HL-60 (cell line): Measurements from ENCODE around the gene LURAP1L.

Experiments used
- DNase-seq, 2 experiments: peaks; one replicate each; pipeline ENCODE4 v3.0.0-alpha.2; 2010 to 2020; ENCODE audit warnings: low read depth in 1 of 2, low spot score in 1 of 2
- H3K27ac ChIP-seq: fragments of 250-450 bp; sonication (Bioruptor Pico); replicated peaks from 2 replicates; pipeline ENCODE4 v1.5.1; 2020; ENCODE audit warnings: mild to moderate bottlenecking, moderate library complexity
- H3K27me3 ChIP-seq: fragments of 250-450 bp; sonication (Bioruptor Pico); 2 replicates; pipeline ENCODE4 v1.5.1; 2021; ENCODE audit warnings: mild to moderate bottlenecking, moderate library complexity; ENCODE audit not compliant: insufficient read depth, poor library complexity, severe bottlenecking
- H3K4me3 ChIP-seq: replicated peaks from 2 replicates; pipeline ENCODE4 v1.5.1; 2011; ENCODE audit warnings: mild to moderate bottlenecking, control low read depth, low read length; ENCODE audit not compliant: insufficient read depth
- GABPA ChIP-seq: IDR thresholded peaks from 2 replicates; pipeline ENCODE4 v1.6.1; 2012; ENCODE audit warnings: low read depth
- POLR2AphosphoS5 ChIP-seq: IDR thresholded peaks from 2 replicates; pipeline ENCODE4 v1.6.1; 2012; ENCODE audit warnings: low read depth
- REST ChIP-seq: IDR thresholded peaks from 2 replicates; pipeline ENCODE4 v1.6.1; 2012; ENCODE audit warnings: low read depth; ENCODE audit not compliant: insufficient replicate concordance
- SPI1 ChIP-seq: IDR thresholded peaks from 2 replicates; pipeline ENCODE4 v1.6.1; 2012; ENCODE audit warnings: low read depth, mild to moderate bottlenecking, borderline replicate concordance
- TF ChIP-seq, protein P1 (sequence below): IDR thresholded peaks from one replicate; pipeline ENCODE4 v1.5.1; 2011; ENCODE audit warnings: low read length, control low read depth, inconsistent platforms; ENCODE audit not compliant: insufficient read depth

Gene LURAP1L

DNA sequence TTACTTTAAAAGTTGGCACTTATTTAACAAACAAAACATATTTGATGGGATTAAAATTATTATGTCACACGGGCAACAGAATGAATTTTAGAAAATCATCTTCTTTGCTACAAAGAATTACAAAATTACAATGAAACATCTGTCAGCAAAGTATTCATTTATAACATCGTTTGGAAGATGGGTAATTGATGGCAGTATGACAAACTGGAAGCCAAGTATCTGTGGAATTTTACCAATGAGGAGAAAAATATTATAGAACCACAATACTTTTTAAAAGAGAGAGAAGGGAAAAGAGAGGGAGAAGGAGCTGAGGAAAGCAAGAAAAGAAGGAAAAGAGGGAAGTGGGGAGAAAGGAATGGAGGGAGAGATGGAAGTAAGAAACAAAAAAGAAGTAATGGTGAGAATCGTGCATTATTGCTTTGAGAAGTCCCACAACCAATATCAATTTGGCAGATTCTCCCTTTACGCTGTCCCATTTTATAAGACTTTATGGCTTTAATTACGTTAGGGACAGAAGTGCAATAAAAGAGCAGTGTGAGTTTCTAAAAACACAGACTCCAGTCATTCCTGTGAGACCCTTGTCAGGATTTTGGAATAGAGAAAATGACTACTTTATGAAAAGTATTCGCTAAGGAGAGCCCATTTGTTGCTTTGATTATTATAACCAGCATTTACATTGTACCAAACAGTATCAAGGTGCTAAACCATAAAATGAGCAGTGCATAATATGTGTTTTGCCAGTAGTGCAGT is 76.7 kb downstream of the LURAP1L start:
- TF ChIP-seq GABPA: no peak
- TF ChIP-seq, protein P1, sequence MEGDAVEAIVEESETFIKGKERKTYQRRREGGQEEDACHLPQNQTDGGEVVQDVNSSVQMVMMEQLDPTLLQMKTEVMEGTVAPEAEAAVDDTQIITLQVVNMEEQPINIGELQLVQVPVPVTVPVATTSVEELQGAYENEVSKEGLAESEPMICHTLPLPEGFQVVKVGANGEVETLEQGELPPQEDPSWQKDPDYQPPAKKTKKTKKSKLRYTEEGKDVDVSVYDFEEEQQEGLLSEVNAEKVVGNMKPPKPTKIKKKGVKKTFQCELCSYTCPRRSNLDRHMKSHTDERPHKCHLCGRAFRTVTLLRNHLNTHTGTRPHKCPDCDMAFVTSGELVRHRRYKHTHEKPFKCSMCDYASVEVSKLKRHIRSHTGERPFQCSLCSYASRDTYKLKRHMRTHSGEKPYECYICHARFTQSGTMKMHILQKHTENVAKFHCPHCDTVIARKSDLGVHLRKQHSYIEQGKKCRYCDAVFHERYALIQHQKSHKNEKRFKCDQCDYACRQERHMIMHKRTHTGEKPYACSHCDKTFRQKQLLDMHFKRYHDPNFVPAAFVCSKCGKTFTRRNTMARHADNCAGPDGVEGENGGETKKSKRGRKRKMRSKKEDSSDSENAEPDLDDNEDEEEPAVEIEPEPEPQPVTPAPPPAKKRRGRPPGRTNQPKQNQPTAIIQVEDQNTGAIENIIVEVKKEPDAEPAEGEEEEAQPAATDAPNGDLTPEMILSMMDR: no peak
- TF ChIP-seq SPI1: no peak
- no peaks in the 10 kb centered on the region for H3K27me3 ChIP-seq
- no peak overlapping the region for H3K4me3 ChIP-seq
- DNase-seq: no peak
- no peak overlapping the region for H3K27ac ChIP-seq

DNA sequence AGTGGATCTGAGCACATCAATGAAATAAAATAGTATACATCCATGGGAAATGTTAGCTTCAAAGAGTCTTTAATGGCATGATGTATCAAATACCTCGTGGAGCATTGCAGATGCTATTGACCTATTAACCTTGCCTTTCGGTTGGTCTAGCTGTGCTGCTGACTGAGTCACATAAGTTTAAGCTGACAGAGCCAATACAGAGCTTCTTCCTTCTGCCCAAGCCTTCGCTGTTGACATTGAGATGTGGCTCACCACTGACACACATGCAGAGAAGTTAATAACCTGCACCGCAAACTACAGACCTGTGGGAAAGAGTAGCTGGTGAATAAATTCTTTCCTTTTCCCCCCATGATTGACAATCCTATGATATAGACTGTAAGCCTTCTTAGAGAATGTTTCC is 78.2 kb downstream of the LURAP1L start:
- TF ChIP-seq SPI1 (no peak), POLR2AphosphoS5 (no peak), REST (no peak), GABPA (no peak)
- TF ChIP-seq, protein P1: no peak

DNA sequence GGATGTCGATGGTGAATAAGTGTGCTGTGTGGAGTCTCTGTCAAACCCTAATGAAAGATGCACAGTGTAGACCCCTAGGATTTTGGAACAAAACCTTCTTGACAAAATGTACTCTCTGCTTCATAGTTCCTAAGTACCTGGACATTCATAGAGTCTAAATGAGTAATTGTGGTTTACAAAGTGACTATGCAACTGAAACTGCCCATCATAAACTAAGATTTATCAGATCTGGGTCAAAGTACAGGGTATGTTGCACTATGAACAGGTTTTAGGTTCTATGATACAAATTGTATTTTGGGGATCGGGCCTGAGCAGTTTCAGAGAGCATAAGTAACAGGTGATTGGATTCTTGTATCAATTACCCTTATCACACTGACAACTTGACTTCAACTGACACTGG is 79.4 kb downstream of the LURAP1L start:
- Histone ChIP-seq H3K27ac (no peak overlapping the region), H3K4me3 (no peak overlapping the region), H3K27me3 (no peaks in the 10 kb centered on the region)
- no peak for DNase-seq
- TF ChIP-seq POLR2AphosphoS5 (no peak), REST (no peak), GABPA (no peak), SPI1 (no peak)
- TF ChIP-seq, protein P1: no peak

More for the DNA sequence above, 78.2 kb downstream of the LURAP1L start:
- Histone ChIP-seq H3K27ac (no peak overlapping the region), H3K27me3 (no peaks in the 10 kb centered on the region), H3K4me3 (no peak overlapping the region)
- DNase-seq: no peak

GRCh38 chr9:12855066-12855465 is 80.2 kb downstream of the LURAP1L start:
- DNase-seq: no peak
- Histone ChIP-seq H3K4me3 (no peak overlapping the region), H3K27ac (no peak overlapping the region), H3K27me3 (no peaks in the 10 kb centered on the region)
- TF ChIP-seq, protein P1: no peak
- TF ChIP-seq REST (no peak), GABPA (no peak), POLR2AphosphoS5 (no peak), SPI1 (no peak)
